Smooth muscle cell (in vitro differentiated cells): ENCODE results near the gene TP53BP2. TPM values are rescaled to one million over a fixed set of nuclear protein-coding genes. Genes with fewer than 3 reads are reported as not detected.
"Not testable (repeated sequence)": the region's sequence is repeated elsewhere in the genome, so short reads cannot be mapped to it uniquely, and the experiment has no call there.

Source experiments
- DNase-seq: peaks from one replicate; lab custom pipeline; 2025; ENCODE audit not compliant: unreplicated experiment; lab: John Stamatoyannopoulos, UW
- H2AFZ ChIP-seq: fragments of 200-600 bp; sonication (generic); 2 replicates; pipeline ENCODE4 v1.6.0; 2016; ENCODE audit warnings: antibody characterized with exemption, low read depth, mild to moderate bottlenecking
- H3F3A ChIP-seq: fragments of 200-600 bp; sonication (generic); 2 replicates; pipeline ENCODE4 v1.6.0; 2017; ENCODE audit warnings: antibody characterized with exemption, low read depth
- H3K27ac ChIP-seq: fragments of 200-600 bp; sonication (generic); 2 replicates; pipeline ENCODE4 v1.5.1; 2016; ENCODE audit warnings: low read depth, mild to moderate bottlenecking
- H3K27me3 ChIP-seq: fragments of 200-600 bp; sonication (generic); 2 replicates; pipeline ENCODE4 v1.6.1; 2016; ENCODE audit warnings: low read depth, mild to moderate bottlenecking
- H3K36me3 ChIP-seq: fragments of 200-600 bp; sonication (generic); 2 replicates; pipeline ENCODE4 v1.5.1; 2016; ENCODE audit warnings: low read depth
- H3K4me1 ChIP-seq: fragments of 200-600 bp; sonication (generic); 2 replicates; pipeline ENCODE4 v1.5.1; 2016; ENCODE audit warnings: low read depth
- H3K4me2 ChIP-seq: fragments of 200-600 bp; sonication (generic); 2 replicates; pipeline ENCODE4 v1.6.0; 2016; ENCODE audit warnings: mild to moderate bottlenecking
- H3K4me3 ChIP-seq: fragments of 200-600 bp; sonication (generic); 2 replicates; pipeline ENCODE4 v1.5.1; 2016; ENCODE audit warnings: mild to moderate bottlenecking
- H3K79me2 ChIP-seq: fragments of 200-600 bp; sonication (generic); 2 replicates; pipeline ENCODE4 v1.6.0; 2016; ENCODE audit warnings: low read depth, mild to moderate bottlenecking
- H3K9ac ChIP-seq: fragments of 200-600 bp; sonication (generic); 2 replicates; pipeline ENCODE4 v1.6.0; 2016; ENCODE audit warnings: low read depth
- H3K9me3 ChIP-seq: fragments of 200-600 bp; sonication (generic); replicated peaks from 2 replicates; pipeline ENCODE4 v1.5.1; 2016; ENCODE audit warnings: low read depth
- H4K20me1 ChIP-seq: fragments of 200-600 bp; sonication (generic); 2 replicates; pipeline ENCODE4 v1.6.0; 2016; ENCODE audit warnings: low read depth
- CTCF ChIP-seq: fragments of 200-600 bp; sonication (generic); IDR thresholded peaks from 2 replicates; pipeline ENCODE4 v1.5.1; 2017; ENCODE audit warnings: borderline replicate concordance, mild to moderate bottlenecking, antibody characterized with exemption; ENCODE audit not compliant: insufficient read depth, poor library complexity, severe bottlenecking
- WGBS: methylation state at CpG from one replicate; pipeline ENCODE4 v1.1.7; 2016; ENCODE audit warnings: low lambda C conversion rate; 5-methylcytosine and 5-hydroxymethylcytosine counted together
- polyA plus RNA-seq: library from polyadenylated mRNA; unstranded; fragments of >200 nt; fragmentation: Nextera tagmentation; extraction: Ambion mirVana; gene quantifications from 2 replicates; pipeline ENCODE4 v1.2.1, GENCODE V29; 2016
- total RNA-seq: library from RNA; depleted of rRNA; stranded (reverse); fragments of >200 nt; gene quantifications from 2 replicates; pipeline ENCODE4 v1.2.3, GENCODE V29; 2014

The TP53BP2 gene
- total and polyA plus RNA-seq, 2 experiments from 2014 or later = 11.8 to 30.8 TPM

- H3K27me3 ChIP-seq = no peaks in the 10 kb centered on the region
- H4K20me1 ChIP-seq = peaks cover 56% of the 10 kb centered on the region
Observed at GRCh38 chr1:223843934-223844786, 1.6 kb downstream of the TP53BP2 start.

GRCh38 chr1:223842784-223843183 is 3.0 kb downstream of the TP53BP2 start:
- Histone ChIP-seq H3K9me3 (no peaks in the 10 kb centered on the region), H3K27me3 (no peaks in the 10 kb centered on the region), H3K4me1 (peaks cover 51% of the 10 kb centered on the region), H4K20me1 (peaks cover 70% of the 10 kb centered on the region), H3K4me3 (peak overlapping the region; percentile 93), H3K36me3 (no peaks in the 10 kb centered on the region), H3K9ac (no peak overlapping the region), H3K79me2 (peaks cover 73% of the 10 kb centered on the region), H3K4me2 (no peak overlapping the region), H3F3A (peaks cover 14% of the 10 kb centered on the region), H2AFZ (no peak overlapping the region), H3K27ac (no peak overlapping the region)
- DNase-seq = no peak
- no peak for TF ChIP-seq CTCF
- WGBS = 82% methylated on average over 2 of the region's 2 CpGs

More at GRCh38 chr1:223843934-223844786, 1.6 kb downstream of the TP53BP2 start:
- peaks cover 14% of the 10 kb centered on the region for H3F3A ChIP-seq
- WGBS = 64% methylated on average over 10 of the region's 10 CpGs
- H3K9ac ChIP-seq = peak overlapping the region; percentile 97
- no peak for DNase-seq
- peak overlapping the region; percentile 99 for H3K27ac ChIP-seq
- H3K4me2 ChIP-seq = peak overlapping the region; percentile 93
- H3K4me1 ChIP-seq = peaks cover 39% of the 10 kb centered on the region
- no peaks in the 10 kb centered on the region for H3K36me3 ChIP-seq
- peak overlapping the region; percentile 76 for H2AFZ ChIP-seq
- no peak for TF ChIP-seq CTCF
- no peaks in the 10 kb centered on the region for H3K9me3 ChIP-seq
- peak overlapping the region; percentile 93 for H3K4me3 ChIP-seq
- H3K79me2 ChIP-seq = peaks cover 59% of the 10 kb centered on the region

- peaks cover 79% of the 10 kb centered on the region for H3K79me2 ChIP-seq
- not testable (repeated sequence) for H3K4me3 ChIP-seq, H3K9ac ChIP-seq, DNase-seq, H3K27me3 ChIP-seq, H3K9me3 ChIP-seq, H3K36me3 ChIP-seq, H3K4me2 ChIP-seq, H2AFZ ChIP-seq, H3K27ac ChIP-seq
- peaks cover 58% of the 10 kb centered on the region for H3K4me1 ChIP-seq
- H3F3A ChIP-seq = peaks cover 14% of the 10 kb centered on the region
- 97% methylated on average over 13 of the region's 13 CpGs for WGBS
- peaks cover 77% of the 10 kb centered on the region for H4K20me1 ChIP-seq
Observed at GRCh38 chr1:223841977-223842623, 3.6 kb downstream of the TP53BP2 start.

GRCh38 chr1:223840254-223840653 is 5.5 kb downstream of the TP53BP2 start:
- Histone ChIP-seq H3K27ac (no peak overlapping the region), H3K4me2 (no peak overlapping the region), H3K4me1 (peaks cover 63% of the 10 kb centered on the region), H3K4me3 (no peak overlapping the region), H4K20me1 (peaks cover 95% of the 10 kb centered on the region), H3K27me3 (no peaks in the 10 kb centered on the region), H3K79me2 (peaks cover 98% of the 10 kb centered on the region), H3K9me3 (no peaks in the 10 kb centered on the region), H3K36me3 (no peaks in the 10 kb centered on the region), H3K9ac (no peak overlapping the region), H3F3A (peaks cover 19% of the 10 kb centered on the region), H2AFZ (no peak overlapping the region)
- no peak for DNase-seq
- TF ChIP-seq CTCF = no peak
